Measurements from ENCODE around the gene KIF16B.
"Not testable (repeated sequence)": the region's sequence is repeated elsewhere in the genome, so short reads cannot be mapped to it uniquely, and the experiment has no call there.

GRCh38 chr20:16596404-16596803, 23.2 kb upstream of the KIF16B start:
- not testable (repeated sequence) for TF ChIP-seq CTCF (IDR thresholded peaks at IDR 0.05; ENCODE audit: control extremely low read depth in 1 of 3, insufficient read depth in 1 of 3, low read depth in 1 of 3, low read length in 3 of 3); SP1 (IDR thresholded peaks at IDR 0.05; ENCODE audit: low read depth, low read length)

Measured in H1 (cell line).